ENCODE measurements around the gene SULF2. TPM values are rescaled to one million over a fixed set of nuclear protein-coding genes. Genes with fewer than 3 reads are reported as not detected.

SULF2 gene
- total RNA-seq, 1 donor from 2014 or later = 62.1 TPM

DNA sequence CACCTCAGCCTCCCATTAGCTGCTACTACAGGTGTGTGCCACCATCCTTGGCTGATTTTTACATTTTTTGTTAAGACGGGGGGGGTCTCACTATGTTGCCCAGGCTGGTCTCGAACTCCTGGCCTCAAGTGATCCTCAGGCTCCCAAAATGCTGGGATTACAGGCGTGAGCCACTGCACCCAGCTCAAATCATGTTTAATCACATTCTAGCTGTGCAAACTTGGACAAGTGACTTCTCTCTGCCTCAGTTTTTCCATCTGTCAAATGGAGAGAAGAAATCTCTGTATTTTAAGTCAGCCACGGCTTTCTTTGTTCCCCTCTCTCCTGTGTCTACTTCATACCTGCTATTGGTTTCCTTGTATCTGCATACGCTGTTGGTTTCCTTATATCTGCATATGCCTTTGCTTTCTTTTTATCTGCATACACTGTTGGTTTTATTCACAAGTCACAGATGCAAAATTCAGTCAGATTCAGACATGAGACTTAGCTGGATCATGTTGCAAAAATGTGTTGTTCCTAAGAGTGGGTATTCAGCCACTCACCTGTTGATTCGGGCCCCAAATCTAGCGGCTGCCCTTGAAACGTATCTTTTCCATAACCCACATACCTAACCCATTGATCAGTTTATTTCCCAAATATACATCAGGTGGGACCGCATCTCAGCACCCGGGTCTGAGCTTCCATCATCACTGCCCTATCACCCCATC lies 30.2 kb downstream of the SULF2 start:
- DNase-seq (ENCODE audit: low spot score) = no peak
- Mint-ChIP-seq H3K27ac (ENCODE audit: unreplicated experiment) (no peak overlapping the region), H3K36me3 (ENCODE audit: low read depth, unreplicated experiment) (peaks cover 4% of the 10 kb centered on the region), H3K27me3 (ENCODE audit: unreplicated experiment) (peaks cover 3% of the 10 kb centered on the region), H3K4me1 (ENCODE audit: unreplicated experiment) (no peaks in the 10 kb centered on the region), H3K9me3 (ENCODE audit: unreplicated experiment) (no peaks in the 10 kb centered on the region), H3K4me3 (ENCODE audit: unreplicated experiment) (no peak overlapping the region)
- TF ChIP-seq, protein P1, sequence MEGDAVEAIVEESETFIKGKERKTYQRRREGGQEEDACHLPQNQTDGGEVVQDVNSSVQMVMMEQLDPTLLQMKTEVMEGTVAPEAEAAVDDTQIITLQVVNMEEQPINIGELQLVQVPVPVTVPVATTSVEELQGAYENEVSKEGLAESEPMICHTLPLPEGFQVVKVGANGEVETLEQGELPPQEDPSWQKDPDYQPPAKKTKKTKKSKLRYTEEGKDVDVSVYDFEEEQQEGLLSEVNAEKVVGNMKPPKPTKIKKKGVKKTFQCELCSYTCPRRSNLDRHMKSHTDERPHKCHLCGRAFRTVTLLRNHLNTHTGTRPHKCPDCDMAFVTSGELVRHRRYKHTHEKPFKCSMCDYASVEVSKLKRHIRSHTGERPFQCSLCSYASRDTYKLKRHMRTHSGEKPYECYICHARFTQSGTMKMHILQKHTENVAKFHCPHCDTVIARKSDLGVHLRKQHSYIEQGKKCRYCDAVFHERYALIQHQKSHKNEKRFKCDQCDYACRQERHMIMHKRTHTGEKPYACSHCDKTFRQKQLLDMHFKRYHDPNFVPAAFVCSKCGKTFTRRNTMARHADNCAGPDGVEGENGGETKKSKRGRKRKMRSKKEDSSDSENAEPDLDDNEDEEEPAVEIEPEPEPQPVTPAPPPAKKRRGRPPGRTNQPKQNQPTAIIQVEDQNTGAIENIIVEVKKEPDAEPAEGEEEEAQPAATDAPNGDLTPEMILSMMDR (IDR thresholded peaks at IDR 0.05; ENCODE audit: unreplicated experiment) = no peak

DNA sequence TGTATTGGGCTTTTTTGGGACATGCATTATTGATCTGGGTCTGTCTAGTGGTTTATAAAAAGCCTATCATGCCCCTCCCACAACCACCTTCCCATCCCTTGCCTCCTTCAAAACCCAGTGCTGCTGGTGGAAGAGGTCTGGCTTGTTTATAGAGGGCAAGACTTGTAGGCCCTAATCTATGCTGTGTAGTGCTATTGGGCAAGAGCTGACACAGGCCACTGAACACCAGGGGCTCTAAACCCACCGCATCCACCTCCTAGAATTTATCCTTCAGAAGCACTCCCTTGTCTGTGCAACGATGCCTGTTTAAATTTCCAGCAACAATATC lies 30.9 kb downstream of the SULF2 start:
- no peak overlapping the region for H3K27ac Mint-ChIP-seq (ENCODE audit: unreplicated experiment)
- no peaks in the 10 kb centered on the region for H3K4me1 Mint-ChIP-seq (ENCODE audit: unreplicated experiment)
- TF ChIP-seq, protein P1 (IDR thresholded peaks at IDR 0.05; ENCODE audit: unreplicated experiment) = no peak
- H3K36me3 Mint-ChIP-seq (ENCODE audit: low read depth, unreplicated experiment) = peaks cover 4% of the 10 kb centered on the region
- no peaks in the 10 kb centered on the region for H3K9me3 Mint-ChIP-seq (ENCODE audit: unreplicated experiment)
- DNase-seq (ENCODE audit: low spot score) = no peak
- peaks cover 3% of the 10 kb centered on the region for H3K27me3 Mint-ChIP-seq (ENCODE audit: unreplicated experiment)
- H3K4me3 Mint-ChIP-seq (ENCODE audit: unreplicated experiment) = no peak overlapping the region

DNA sequence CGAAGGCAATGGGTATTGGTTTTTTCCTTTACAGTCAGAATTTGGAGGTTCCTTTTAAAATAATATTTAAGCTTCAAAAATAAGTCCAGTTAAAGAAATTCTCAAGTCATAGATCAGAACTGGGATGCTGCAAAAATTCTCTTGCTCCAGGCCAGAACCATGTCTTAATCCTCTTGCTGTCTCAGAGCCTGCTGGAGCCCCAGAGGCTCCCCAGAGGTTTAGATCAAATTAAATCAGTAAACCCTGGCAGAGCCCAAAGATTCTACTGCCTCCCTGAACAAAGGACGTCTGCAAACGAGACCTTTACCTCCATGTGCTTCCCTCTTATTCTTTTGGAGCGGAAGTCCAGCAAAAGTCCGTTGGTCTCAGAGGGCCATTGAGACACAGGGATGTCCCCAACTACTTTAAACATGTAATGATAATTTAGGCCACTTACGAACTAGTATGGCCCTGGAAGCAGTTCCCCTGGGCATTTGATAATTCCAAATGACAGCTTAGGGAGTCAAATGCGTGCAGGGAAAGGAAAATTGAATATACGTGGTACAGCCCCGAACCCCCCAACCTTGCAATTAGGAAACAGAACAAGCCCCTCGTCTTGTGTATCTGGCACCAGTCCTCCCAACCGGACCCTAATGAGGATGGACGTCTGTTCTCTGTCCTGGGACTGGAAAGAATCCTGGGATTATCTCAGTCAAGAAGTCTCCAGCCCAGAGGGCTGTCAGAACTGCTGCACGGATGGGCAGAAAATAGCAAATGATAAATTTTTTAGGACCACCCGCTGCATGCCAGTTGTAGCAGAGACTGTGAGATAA lies 31.5 kb downstream of the SULF2 start:
- Mint-ChIP-seq H3K4me3 (ENCODE audit: unreplicated experiment) (no peak overlapping the region), H3K9me3 (ENCODE audit: unreplicated experiment) (no peaks in the 10 kb centered on the region), H3K27me3 (ENCODE audit: unreplicated experiment) (peaks cover 3% of the 10 kb centered on the region), H3K4me1 (ENCODE audit: unreplicated experiment) (peaks cover 1% of the 10 kb centered on the region), H3K36me3 (ENCODE audit: low read depth, unreplicated experiment) (peaks cover 4% of the 10 kb centered on the region), H3K27ac (ENCODE audit: unreplicated experiment) (no peak overlapping the region)
- TF ChIP-seq, protein P1 (IDR thresholded peaks at IDR 0.05; ENCODE audit: unreplicated experiment) = no peak
- DNase-seq (ENCODE audit: low spot score) = no peak

DNA sequence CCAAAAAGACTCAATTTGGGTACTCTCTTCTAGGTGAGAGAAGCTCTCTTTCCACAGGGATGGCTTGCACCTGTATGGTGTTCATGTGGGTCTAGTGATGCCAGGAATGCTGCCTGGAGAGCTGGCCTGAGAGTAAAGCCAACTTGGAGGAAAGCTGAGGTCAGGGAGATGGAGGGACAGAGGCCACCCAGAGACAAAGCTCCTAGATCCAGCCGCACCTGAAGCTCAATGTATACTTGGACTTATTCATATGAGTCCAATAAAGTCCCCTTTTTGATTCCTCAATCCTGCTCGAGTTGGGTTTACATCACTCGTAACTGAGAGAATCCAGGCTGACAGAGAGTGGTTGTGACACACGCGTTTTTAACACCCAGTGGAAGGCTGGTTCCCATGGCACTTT lies 33.8 kb downstream of the SULF2 start:
- Mint-ChIP-seq H3K36me3 (ENCODE audit: low read depth, unreplicated experiment) (peaks cover 4% of the 10 kb centered on the region), H3K27me3 (ENCODE audit: unreplicated experiment) (peaks cover 6% of the 10 kb centered on the region), H3K27ac (ENCODE audit: unreplicated experiment) (no peak overlapping the region), H3K4me1 (ENCODE audit: unreplicated experiment) (peaks cover 2% of the 10 kb centered on the region), H3K9me3 (ENCODE audit: unreplicated experiment) (no peaks in the 10 kb centered on the region), H3K4me3 (ENCODE audit: unreplicated experiment) (no peak overlapping the region)
- TF ChIP-seq, protein P1 (IDR thresholded peaks at IDR 0.05; ENCODE audit: unreplicated experiment) = no peak
- no peak for DNase-seq (ENCODE audit: low spot score)

- Mint-ChIP-seq H3K4me1 (ENCODE audit: unreplicated experiment) (peaks cover 2% of the 10 kb centered on the region), H3K36me3 (ENCODE audit: low read depth, unreplicated experiment) (peaks cover 4% of the 10 kb centered on the region), H3K27ac (ENCODE audit: unreplicated experiment) (no peak overlapping the region), H3K4me3 (ENCODE audit: unreplicated experiment) (no peak overlapping the region), H3K27me3 (ENCODE audit: unreplicated experiment) (peaks cover 8% of the 10 kb centered on the region), H3K9me3 (ENCODE audit: unreplicated experiment) (no peaks in the 10 kb centered on the region)
- DNase-seq (ENCODE audit: low spot score) = no peak
- TF ChIP-seq, protein P1 (IDR thresholded peaks at IDR 0.05; ENCODE audit: unreplicated experiment) = no peak
Measured at GRCh38 chr20:47749339-47749738, 35.9 kb downstream of the SULF2 start.

Data from endothelial cell (in vitro differentiated cells).